ENCODE data around the gene OR2AK2.
"Not testable (repeated sequence)": the region's sequence is repeated elsewhere in the genome, so short reads cannot be mapped to it uniquely, and the experiment has no call there.

The OR2AK2 gene, protein sequence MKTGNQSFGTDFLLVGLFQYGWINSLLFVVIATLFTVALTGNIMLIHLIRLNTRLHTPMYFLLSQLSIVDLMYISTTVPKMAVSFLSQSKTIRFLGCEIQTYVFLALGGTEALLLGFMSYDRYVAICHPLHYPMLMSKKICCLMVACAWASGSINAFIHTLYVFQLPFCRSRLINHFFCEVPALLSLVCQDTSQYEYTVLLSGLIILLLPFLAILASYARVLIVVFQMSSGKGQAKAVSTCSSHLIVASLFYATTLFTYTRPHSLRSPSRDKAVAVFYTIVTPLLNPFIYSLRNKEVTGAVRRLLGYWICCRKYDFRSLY

DNA sequence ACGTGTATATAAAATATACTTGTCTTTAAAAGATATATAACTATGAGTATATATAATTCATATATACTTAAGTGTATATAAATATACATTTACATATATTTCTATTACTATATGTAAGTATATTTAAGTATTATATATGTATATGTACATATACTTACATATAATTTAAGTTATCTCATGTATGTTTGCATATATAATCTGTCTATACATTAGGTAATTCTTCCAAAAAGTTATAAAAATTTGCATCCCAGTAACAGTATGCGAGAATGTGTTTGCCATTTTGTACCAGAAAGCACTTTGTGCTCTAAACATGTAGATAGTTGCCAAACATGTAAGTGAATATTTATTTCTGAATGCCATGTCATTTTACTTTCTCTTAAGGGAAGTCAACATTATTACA lies at the start of gene OR2AK2:
Gene OR2AK2 (plus strand): TSS at position 301 of the 400 bp plus-strand sequence. CDS start 144 bp downstream, outside the sequence.
- no peak for DNase-seq

DNA sequence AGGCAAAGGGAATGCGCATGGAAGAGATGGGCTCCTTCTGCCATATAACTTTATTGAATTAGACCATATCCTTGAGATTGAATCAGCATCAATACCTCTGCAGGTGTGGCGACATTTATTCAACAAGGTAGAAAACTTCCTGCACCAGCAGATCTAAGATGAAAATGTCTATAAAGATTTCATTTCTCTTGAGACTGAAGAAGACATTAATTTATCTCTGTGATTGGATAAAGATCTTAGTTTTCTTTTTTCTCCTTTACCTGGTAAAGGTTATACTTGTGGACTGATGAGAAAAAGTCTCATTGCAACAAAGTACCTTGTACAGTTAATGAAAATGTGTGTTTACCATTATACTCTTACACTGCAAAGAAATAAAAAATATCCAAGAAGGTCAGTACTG lies 45.1 kb upstream of the OR2AK2 start, which contains the start of gene OR2T8:
Gene OR2T8 (plus strand): TSS at position 301 of the 400 bp plus-strand sequence. CDS start 766 bp downstream, outside the sequence.
- no peak for DNase-seq

DNA sequence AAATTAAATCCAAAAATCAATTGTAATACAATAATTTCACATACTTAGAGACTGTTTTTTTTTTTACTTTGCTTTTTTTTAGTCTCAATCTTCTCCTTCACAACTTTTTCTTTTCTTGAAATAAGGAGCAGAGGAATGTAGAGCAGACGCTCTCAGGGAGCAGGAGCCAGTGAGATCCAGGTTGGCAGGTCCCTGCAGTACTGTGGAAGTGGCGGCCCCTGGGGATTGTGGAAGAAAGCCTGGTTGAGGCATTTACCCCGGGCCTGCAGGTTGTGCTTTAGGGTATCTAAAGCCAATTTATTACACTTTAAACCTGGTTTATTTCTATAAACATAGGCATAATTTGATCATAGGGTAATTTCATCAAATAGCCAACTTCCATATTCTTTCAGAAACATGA lies 41.1 kb upstream of the OR2AK2 start:
- no peak for DNase-seq

DNA sequence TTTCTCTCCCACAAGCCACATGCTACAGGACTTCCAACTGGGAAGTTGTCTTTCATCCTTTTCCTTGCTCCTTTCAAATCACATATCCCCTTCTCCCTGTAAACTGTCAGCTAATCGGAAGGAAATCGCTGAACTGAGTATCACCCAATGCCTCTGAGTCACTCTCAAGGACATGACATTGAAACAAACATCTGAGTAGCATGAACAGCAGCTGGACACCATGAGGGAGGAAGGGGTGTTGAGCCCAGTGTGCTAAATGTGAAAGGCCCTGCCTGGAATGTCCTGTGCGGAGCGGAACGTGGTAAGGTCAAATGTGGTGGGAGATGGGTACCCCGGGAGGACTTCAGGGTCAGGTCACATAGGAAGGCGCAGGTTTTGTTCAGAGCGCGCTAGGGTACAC lies 40.2 kb upstream of the OR2AK2 start, which contains the start of gene OR2AJ1:
Gene OR2AJ1 (plus strand): TSS at position 22 of the 400 bp plus-strand sequence. CDS start 8,880 bp downstream, outside the sequence.
- no peak for DNase-seq

DNA sequence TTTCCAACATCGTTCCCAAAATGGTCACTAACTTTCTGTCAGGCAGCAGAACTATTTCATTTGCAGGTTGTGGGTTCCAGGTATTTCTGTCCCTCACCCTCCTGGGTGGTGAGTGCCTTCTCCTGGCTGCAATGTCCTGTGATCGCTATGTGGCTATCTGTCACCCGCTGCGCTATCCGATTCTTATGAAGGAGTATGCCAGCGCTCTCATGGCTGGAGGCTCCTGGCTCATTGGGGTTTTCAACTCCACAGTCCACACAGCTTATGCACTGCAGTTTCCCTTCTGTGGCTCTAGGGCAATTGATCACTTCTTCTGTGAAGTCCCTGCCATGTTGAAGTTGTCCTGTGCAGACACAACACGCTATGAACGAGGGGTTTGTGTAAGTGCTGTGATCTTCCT lies 31.0 kb upstream of the OR2AK2 start:
- no peak for DNase-seq

DNA sequence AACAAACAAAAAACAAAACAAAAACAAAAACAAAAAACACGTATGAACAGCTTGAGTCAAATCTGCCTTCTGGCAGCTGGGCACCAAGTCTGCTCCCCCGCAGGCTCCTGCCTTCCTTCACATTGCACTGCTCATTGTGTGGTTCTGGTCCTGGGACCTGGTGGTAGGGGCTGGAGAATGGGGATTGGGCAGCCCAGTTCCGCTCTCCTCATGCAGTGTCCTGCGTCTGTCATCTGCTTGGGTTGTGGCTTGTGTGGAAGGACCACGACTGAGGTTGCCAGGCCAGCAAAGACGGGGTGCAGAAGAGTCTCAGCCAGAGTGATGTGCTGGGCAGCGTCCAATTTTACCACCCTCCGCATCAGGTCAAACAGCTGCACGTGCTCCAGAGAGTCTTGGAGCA lies 29.3 kb upstream of the OR2AK2 start:
- no peak for DNase-seq

DNA sequence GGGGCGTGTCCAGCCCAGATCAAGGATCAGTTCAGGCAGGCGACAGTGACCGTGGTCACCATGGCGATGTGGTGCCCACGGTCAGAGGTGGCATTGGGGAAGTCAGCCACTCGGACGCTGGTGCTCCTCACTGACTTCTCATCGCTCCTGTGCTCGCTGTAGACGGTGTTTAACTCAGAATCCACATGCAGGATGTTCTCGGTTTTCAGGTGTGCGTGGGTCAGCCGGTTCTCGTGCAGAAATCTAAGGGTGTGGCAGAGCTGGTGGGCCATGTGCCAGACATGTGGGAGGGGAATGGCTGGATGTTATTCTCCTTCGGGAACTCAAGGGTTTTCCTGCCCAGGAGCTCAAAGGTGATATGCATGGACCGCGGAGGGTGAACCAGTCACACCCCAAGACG lies 28.6 kb upstream of the OR2AK2 start:
- DNase-seq, result no peak

DNA sequence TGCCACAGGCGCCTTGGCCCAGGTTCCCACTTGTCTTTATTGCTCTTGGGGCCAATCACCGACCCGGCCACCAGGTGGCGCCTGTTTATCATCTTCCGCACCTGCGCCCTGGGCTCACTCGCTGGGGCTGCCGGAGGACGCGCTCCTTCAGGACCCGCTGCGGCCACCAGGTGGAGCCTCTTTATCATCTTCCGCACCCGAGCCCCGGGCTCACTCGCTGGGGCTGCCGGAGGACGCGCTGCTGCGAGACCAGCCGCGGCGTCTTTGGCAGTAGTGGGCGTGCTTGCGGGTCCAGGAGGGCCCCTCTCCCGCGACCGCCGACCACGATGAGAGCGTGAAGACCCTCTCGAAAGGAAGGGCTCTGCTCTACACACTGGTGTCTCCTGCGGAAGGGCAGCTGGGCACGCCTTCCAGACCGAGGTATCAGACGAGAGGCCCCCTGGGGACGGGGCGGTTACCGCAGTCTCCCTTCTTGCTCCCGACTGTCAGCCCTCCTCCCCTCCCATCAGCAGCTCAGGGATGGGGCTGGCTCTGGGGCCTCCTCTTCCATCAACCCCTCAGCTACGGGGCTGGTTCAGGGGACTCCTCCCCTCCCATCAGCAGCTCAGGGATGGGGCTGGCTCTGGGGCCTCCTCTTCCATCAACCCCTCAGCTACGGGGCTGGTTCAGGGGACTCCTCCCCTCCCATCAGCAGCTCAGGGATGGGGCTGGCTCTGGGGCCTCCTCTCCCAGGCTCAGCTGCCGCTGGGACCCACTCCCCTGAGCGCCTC lies 27.9 kb upstream of the OR2AK2 start:
- not testable (repeated sequence) for DNase-seq

DNA sequence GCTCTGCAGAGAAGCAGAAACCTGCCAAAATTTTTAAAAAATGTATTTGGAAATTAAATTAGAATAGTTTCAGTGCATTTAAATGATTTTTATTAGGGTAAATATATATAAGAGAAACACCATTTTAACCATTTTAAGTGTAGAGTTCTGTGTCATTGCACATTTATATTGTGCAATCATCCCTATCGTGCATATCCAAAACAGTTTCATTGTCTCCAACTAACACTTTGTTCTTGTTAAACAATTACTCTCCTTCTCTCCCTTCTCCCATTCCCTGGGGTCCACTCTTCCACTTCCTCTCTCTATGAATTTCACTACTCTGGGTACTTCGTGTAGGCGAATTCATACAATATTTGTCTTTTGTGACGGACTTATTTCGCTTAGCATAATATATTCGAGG lies 22.4 kb upstream of the OR2AK2 start:
- DNase-seq, result no peak

DNA sequence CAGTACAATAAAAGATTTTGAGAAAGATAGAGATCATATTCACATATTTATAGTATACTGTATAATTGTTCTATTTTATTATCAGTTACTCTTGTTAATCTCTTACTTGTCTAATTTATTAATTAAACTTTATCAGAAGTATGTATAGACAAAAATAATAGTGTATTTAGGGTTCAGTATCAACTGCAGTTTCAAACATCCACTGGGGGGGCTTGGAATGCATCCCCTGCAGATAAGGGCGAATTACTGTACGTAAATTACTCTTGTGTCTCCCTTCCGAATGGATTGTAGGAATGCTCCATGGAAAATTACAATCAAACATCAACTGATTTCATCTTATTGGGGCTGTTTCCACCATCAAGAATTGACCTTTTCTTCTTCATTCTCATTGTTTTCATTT lies 16.5 kb upstream of the OR2AK2 start, which contains the start of gene OR2L8:
Gene OR2L8 (plus strand): TSS at position 301 of the 400 bp plus-strand sequence. CDS start 0 bp downstream, at position 301.
- DNase-seq, result no peak

DNA sequence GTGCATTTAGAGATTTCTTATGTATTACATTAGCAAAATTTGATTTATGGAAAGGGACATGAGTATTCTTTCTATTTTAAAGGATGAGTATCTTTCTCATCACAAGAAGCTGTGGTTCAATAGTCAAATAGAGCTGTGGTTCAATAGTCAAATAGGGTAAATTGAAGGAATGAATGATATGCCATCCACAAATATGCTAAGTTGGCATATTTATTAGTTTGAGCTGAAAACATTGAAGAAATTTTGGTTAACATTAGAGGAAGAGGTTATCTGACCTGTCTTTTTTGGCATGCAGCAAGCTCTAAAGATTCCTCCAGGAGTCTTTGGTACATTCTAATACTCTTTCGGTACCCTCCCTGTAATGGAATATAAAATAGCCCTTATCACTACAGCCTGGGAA lies 11.6 kb upstream of the OR2AK2 start:
- DNase-seq, result no peak

DNA sequence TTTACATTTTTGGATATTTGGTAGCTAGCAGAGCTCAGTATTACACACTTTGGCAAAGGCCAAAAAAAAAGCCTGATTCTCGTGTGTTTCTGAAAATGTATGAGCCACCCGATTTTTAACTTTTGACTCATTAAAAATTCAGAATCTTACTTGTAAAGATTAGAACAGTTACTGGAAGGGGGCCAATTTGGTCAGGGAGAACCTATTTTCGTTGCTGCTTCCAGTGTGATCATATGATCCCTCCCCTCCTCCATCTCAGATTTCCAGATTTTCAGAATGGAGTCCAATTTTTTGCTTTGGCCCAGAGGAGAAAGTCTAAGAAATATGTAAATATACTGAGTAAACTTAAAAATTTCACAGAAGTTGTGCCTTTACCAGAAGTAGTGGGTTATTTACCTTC lies 3.2 kb upstream of the OR2AK2 start:
- DNase-seq, result no peak

DNA sequence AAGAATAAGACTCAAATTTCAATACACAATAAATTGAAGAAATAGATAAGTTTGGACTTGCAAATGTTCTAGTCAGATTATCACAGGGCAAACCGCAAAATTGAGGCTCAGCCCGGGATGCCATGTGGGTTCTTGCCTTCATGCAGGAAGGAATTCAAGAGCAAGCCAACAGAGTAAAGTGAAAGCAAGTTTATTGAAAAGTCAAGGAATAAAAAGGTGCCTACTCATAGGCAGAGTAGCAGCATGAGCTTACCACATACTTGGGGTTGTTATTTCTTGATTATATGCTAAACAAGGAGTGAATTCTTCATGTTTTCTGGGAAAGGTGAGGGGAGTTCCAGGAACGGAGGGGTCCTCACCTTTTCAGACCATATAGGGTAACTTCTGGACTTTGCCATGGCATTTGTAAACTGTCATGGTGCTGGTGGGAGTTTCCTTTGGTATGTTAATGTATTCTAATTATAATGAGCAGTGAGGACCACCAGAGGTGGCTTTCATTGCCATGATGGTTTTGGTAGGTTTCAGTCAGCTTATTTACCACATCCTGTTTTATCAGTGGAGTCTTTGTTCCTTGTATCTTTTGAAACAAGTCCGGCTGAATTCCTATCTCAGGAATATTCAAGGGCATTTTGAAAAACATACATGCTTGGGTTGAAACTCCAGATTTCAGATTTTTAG lies 2.0 kb upstream of the OR2AK2 start:
- no peak for DNase-seq

DNA sequence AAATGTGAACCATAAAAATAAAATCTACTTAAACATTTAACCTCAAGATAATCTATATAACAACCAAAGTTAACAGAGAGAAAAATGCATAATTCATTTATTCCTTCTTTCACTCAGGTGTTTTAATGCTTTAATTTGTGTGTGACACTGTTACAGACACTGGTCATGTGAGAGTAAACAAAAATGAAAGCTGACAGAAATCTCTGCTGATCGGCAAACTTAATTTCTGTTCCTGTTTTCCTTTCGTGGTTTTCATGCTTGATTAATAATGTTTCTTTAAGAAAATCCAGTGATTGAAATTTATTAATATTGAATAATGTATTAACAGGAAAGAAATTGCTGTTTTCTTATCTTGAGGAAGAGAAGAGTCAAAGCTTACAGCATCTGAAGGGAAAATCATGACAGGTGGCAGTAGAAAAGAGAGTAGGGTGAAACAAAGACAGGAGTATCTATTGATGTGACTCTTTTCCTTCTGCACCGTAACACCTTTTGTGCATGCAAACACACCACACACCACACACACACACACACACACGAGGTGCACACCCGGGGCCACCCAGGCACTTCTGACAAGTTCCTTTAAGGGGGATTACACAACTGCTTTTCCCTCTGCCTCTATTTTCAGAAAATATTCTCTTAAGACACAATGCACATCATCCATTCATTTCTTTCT lies 1.6 kb downstream of the OR2AK2 start:
- no peak for DNase-seq

DNA sequence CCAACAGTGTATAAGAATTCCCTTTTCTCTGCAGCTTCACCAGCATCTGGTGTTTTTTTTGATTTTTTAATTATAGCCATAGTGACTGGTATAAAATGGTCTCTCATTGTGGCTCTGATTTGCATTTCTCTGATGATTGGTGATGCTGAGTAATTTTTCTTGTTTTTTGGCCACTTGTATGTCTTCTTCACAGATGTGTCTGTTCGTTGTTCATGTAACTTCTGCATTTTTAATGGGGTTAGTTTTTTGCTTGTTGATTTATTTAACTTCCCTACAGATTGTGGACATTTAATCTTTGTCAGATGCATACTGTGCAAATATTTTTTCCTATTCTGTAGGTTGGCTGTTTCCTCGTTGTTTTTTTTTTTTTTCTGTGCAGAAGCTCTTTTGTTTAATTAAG lies 28.0 kb downstream of the OR2AK2 start:
- no peak for DNase-seq

DNA sequence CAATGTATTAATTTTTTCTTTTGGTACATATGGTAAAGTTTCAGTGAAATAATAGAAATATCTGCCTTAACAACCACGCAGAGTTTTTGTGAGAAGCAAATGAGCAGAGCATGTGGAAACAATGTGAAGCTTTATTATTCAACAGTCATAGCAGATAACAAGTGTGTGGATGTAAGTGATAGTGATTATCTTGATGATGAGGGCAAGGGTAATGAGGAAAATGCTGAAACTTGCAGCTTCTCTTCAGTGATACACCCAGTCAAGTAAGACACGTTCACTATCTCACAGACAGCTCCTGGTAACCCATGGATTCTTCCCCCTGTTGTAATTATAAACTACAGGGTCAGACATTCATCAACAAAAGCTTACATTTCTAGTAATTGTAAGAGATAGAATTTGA lies 33.8 kb downstream of the OR2AK2 start:
- no peak for DNase-seq

DNA sequence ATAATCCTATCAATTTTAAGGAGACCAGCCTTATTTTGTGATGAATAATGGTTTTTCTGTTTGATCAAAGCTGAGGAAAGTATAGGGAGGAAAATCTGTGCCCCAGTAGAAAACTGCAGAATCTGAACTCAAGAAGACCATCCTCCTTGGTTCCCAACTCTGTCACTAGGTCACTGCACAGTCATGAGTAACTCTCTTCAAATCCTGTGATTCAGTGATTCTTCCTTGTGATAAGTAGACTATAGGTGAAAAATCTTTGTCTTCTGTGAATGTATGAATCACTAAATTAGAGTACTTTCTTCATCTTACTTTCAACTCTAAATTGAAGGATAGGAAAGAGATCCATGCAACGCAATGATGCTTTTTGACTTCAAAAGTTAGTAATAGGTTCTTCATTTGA lies 35.1 kb downstream of the OR2AK2 start:
- no peak for DNase-seq

DNA sequence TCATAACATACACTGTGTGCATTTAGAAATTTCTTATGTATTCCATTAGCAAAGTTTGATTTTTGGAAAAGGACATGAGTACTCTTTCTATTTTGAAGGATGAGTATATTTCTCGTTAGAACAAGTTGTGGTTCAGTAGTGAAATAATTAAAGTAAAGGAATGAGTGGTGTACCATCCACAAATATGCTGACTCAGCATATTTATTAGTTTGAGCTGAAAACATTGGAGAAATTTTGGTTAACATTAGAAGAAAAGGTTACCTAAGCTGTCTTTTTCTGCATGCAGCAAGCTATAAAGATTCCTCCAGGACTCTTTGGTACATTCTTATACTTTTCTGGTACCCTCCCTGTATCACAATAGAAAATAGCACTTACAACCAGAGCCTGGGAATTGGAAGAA lies 42.7 kb downstream of the OR2AK2 start:
- no peak for DNase-seq

DNA sequence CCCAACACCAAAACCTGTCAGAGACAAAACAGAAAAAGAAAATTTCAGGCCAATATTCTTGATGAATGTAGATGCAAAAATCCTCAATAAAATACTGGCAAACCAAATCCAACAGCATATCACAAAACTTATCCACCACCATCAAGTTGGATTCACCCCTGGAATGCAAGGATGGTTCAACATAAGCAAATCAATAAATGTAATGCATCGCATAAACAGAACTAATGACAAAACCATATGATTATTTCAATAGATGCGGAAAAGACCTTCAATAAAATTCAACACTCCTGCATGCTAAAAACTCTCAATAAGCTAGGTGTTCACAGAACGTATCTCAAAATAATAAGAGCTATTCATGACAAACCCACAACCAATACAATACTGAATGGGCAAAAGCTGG lies 44.6 kb downstream of the OR2AK2 start:
- DNase-seq, result no peak

DNA sequence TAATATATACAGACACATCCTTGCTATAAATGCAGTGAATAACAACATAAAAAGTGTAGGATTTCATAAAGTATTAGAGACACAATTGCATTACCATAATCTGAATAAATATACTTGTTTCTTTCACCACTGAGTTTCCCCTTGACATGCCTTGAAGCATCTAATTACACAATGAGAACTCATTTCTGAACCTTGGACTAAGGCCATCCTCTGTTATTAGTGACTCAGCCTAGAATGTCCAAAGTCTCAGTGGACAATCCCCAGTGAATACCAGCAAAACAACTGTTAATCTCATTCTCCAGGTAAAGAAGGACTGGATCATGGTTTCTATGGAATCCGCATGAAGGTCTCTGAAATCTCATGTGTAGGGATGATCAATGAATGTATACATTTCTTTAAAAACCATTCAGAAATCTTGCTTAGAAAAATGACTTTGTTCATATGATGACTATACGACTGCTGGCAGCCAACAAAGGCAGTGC lies 48.2 kb downstream of the OR2AK2 start, which contains the start of gene OR2L5:
Gene OR2L5 (plus strand): TSS at position 432 of the 482 bp plus-strand sequence. CDS start 8,288 bp downstream, outside the sequence.
- DNase-seq, result no peak

DNA sequence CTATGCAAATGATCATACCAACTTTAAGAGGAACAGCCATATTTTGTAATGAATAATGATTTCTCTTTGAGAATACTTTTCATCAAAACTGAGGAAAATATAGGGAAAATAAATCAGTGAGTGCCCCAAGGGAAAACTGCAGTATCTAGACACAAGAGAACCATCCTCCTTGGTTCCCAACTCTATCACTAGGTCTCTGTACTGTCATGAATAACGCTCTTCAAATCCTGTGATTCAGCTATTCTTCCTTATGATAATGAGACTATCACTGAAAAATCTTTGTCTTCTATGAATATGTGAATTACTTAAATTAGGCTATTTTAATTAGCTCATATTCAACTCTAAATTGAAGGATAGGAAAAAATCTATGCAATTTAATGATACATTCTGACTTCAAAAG lies 50.8 kb downstream of the OR2AK2 start:
- DNase-seq, result no peak
